Measurements from ENCODE around the gene KLF13.

Gene KLF13

GRCh38 chr15:31377030-31377429 is 50.4 kb downstream of the KLF13 start:
- DNase-seq (ENCODE audit: low read depth in 1 of 2, low spot score in 1 of 2): no peak

- DNase-seq (ENCODE audit: low read depth in 1 of 2, low spot score in 1 of 2): no peak
Measured at GRCh38 chr15:31378363-31378903, 51.8 kb downstream of the KLF13 start.

- DNase-seq (ENCODE audit: low read depth in 1 of 2, low spot score in 1 of 2): no peak
Measured at GRCh38 chr15:31379042-31379441, 52.4 kb downstream of the KLF13 start.

- no peak for DNase-seq (ENCODE audit: low read depth in 1 of 2, low spot score in 1 of 2)
Measured at GRCh38 chr15:31379577-31379976, 52.9 kb downstream of the KLF13 start.

GRCh38 chr15:31381801-31382712 is 55.4 kb downstream of the KLF13 start:
- DNase-seq (ENCODE audit: low read depth in 1 of 2, low spot score in 1 of 2): no peak

GRCh38 chr15:31382713-31383045 is 56.0 kb downstream of the KLF13 start:
- DNase-seq (ENCODE audit: low read depth in 1 of 2, low spot score in 1 of 2): no peak

GRCh38 chr15:31383139-31383538 is 56.5 kb downstream of the KLF13 start:
- no peak for DNase-seq (ENCODE audit: low read depth in 1 of 2, low spot score in 1 of 2)

DNA sequence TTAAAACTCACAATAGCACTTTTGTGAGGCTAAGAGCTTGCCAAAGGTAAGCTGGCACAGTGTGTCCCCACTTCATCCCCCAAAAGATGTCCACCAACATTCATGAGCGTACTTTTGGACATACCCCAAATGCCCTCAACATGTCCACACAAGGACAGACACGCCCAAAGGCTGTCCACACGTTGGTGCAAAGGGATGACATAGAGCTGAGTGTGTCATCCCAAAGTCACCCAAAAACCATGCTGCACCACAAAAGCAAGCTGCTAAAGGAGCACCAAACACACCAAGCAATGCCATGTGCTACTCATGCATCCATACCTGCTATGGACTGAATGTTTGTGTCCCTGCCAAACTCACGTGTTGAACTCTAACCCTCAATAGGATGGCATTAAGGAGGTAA is 57.9 kb downstream of the KLF13 start:
- no peak for DNase-seq (ENCODE audit: low read depth in 1 of 2, low spot score in 1 of 2)

DNA sequence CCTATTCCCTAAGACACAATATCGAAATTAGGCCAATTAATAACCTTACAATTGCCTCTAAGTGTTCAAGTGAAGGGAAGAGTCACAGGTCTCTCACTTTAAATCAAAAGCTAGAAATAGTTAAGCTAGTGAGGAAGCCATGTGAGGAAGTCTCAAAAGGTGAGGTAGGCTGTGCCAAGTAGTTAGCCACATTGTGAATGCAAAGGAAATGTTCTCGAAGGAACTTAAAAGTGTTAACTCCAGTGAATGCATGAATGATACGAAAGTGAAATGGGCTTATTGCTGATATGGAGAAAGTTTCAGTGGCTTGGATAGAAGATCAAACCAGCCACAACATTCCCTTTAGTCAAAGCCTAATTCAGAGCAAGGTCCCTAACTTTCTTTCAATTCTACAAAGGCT is 59.1 kb downstream of the KLF13 start:
- DNase-seq (ENCODE audit: low read depth in 1 of 2, low spot score in 1 of 2): no peak

DNA sequence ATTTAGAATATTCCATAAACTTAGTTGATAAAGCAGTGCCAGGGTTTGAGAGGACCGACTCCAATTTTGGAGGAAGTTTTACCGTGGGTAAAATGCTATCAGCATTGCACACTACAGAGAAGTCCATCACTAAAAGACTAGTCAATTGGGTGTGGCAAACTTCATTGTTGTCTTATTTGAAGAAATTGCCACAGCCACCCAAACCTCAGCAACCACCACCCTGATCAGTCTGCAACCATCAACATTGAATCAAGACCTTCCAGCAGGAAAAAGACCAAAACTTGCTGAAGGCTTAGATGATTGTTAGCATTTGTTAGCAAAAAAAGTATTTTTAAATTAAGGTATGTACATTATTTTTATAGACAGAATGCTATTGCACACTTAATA is 60.5 kb downstream of the KLF13 start:
- DNase-seq (ENCODE audit: low read depth in 1 of 2, low spot score in 1 of 2): no peak

- no peak for DNase-seq (ENCODE audit: low read depth in 1 of 2, low spot score in 1 of 2)
Measured at GRCh38 chr15:31387479-31388118, 61.0 kb downstream of the KLF13 start.

- no peak for DNase-seq (ENCODE audit: low read depth in 1 of 2, low spot score in 1 of 2)
Measured at GRCh38 chr15:31389576-31389975, 62.9 kb downstream of the KLF13 start.

- DNase-seq (ENCODE audit: low read depth in 1 of 2, low spot score in 1 of 2): no peak
Measured at GRCh38 chr15:31390029-31390428, 63.4 kb downstream of the KLF13 start.

- no peak for DNase-seq (ENCODE audit: low read depth in 1 of 2, low spot score in 1 of 2)
Measured at GRCh38 chr15:31390777-31391486, 64.3 kb downstream of the KLF13 start.

- peak; percentile 65 to 73 for DNase-seq (ENCODE audit: low read depth in 1 of 2, low spot score in 1 of 2)
Measured at GRCh38 chr15:31391687-31392671, 65.3 kb downstream of the KLF13 start.

DNA sequence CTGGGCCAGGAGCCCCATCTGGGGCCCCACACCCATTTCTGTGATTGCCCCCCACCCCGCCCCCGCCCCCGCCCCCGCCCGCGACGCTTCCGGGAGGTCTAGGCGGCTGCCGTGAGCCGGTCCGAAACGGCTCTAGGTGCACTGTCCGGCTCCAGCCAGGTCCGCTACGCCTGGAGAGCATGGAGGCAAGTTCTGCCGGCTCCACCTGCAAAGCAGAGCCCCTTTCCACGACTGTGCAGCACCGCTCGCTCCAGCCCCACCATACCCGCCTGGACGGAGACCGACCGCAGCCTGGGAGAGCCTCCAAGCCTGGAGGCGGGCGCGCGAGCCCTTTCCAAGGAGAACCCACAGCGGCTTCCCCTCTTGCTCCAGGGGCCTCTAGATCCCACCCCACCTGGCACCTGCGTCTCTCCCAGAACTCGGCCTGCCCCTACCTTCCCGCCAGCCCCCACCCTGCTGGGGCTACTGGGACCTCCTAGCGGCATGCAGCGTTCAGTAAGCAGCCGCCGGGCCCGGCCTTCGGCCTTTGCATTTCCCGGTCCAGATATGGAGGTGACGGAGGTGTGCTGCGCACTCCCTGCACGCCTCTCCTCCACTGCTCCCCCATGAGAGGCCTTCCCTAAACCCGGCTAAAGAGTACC is 66.2 kb downstream of the KLF13 start:
- DNase-seq (ENCODE audit: low read depth in 1 of 2, low spot score in 1 of 2): no peak

GRCh38 chr15:31393444-31394091 is 66.9 kb downstream of the KLF13 start:
- no peak for DNase-seq (ENCODE audit: low read depth in 1 of 2, low spot score in 1 of 2)

- no peak for DNase-seq (ENCODE audit: low read depth in 1 of 2, low spot score in 1 of 2)
Measured at GRCh38 chr15:31396881-31397560, 70.4 kb downstream of the KLF13 start.

Measured in activated T-helper 1 cell treated with anti-CD3 and anti-CD28 coated beads, Interleukin-2, amount 50 U/mL, for 16 hours (primary cell).